Measurements from ENCODE around the gene WBP1L. TPM values are rescaled to one million over a fixed set of nuclear protein-coding genes. Genes with fewer than 3 reads are reported as not detected.
"Not testable (repeated sequence)": the region's sequence is repeated elsewhere in the genome, so short reads cannot be mapped to it uniquely, and the experiment has no call there.

The WBP1L gene
- total RNA-seq, 2 donors from 2014 or later = 123 to 268 TPM

- Histone ChIP-seq H3K27me3 (replicated peaks; ENCODE audit: insufficient read depth) (no peaks in the 10 kb centered on the region), H3K36me3 (no peaks in the 10 kb centered on the region), H3K27ac (no peak overlapping the region), H3K4me3 (no peak overlapping the region), H3K9me3 (peaks cover 4% of the 10 kb centered on the region), H3K4me1 (ENCODE audit: control insufficient read depth in 1 of 2, low read depth in 2 of 2) (peaks cover 0 to 11% of the 10 kb centered on the region in 2 donors)
- ATAC-seq (ENCODE audit: insufficient number of reproducible peaks, low FRiP score, low read depth) = no peak
- DNase-seq (ENCODE audit: low spot score) = no peak
- no peak for TF ChIP-seq CTCF (IDR thresholded peaks at IDR 0.05)
These were observed 98.1 kb downstream of the WBP1L start for GRCh38 chr10:102841827-102842345.

GRCh38 chr10:102843139-102843538, 99.4 kb downstream of the WBP1L start:
- not testable (repeated sequence) for H3K4me1 ChIP-seq (ENCODE audit: control insufficient read depth in 1 of 2, low read depth in 2 of 2); H3K36me3 ChIP-seq; H3K9me3 ChIP-seq; H3K27me3 ChIP-seq (replicated peaks; ENCODE audit: insufficient read depth); ATAC-seq (ENCODE audit: insufficient number of reproducible peaks, low FRiP score, low read depth); H3K27ac ChIP-seq; H3K4me3 ChIP-seq; DNase-seq (ENCODE audit: low spot score)

DNA sequence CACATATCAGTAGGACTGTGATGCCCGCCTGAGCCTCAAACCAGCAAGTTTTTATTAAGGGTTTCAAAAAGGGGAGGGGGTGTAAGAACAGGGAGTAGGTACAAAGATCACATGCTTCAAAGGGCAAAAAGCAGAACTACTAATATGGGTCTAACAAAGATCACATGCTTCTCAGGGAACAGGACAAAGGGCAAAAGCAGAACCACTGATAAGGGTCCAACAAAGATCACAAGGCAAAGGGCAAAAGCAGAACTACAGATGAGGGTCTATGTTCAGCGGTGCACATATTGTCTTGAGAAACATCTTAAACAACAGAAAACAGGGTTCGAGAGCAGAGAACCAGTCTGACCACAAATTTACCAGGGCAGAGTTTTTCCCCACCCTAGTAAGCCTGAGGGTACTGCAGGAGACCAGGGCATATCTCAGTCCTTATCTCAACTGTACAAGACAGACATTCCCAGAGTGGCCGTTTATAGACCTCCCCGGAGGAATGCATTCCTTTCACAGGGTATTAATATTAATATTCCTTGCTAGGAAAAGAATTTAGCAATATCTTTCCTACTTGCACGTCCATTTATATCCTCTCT, 100.5 kb downstream of the WBP1L start:
- not testable (repeated sequence) for H3K36me3 ChIP-seq

DNA sequence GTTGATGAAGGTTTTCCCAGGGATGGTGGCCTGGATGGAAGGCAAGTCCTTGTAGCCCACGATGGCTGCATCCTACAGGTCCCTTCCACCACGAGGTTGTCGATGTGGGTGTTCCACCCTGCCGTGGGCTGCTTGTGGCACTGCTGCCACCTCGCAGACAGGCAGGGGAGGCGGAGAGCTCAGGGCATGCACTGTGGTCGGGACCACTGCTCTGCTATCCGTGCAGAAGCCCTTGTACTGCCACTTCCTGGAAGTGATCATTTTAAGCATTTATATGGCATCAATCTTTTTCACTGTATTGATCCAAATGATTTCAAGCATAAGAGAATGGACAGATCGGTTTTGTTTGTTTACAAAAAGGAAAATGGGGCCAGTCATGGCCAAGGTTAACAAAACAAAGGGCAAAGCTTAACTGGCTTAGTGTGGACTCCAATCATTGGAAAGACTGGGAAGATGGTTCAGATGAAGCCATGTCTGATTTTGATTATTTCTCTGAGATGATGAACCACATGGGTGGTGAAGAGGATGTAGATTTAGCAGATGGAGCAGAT, 101.7 kb downstream of the WBP1L start:
- Histone ChIP-seq H3K36me3 (no peaks in the 10 kb centered on the region), H3K27ac (no peak overlapping the region), H3K4me1 (ENCODE audit: control insufficient read depth in 1 of 2, low read depth in 2 of 2) (no peaks in the 10 kb centered on the region), H3K4me3 (no peak overlapping the region), H3K27me3 (replicated peaks; ENCODE audit: insufficient read depth) (no peaks in the 10 kb centered on the region), H3K9me3 (no peaks in the 10 kb centered on the region)
- TF ChIP-seq CTCF (IDR thresholded peaks at IDR 0.05) = no peak
- ATAC-seq (ENCODE audit: insufficient number of reproducible peaks, low FRiP score, low read depth) (no peak), DNase-seq (ENCODE audit: low spot score) (no peak)

More for the DNA sequence above, 100.5 kb downstream of the WBP1L start:
- DNase-seq (ENCODE audit: low spot score); H3K4me3 ChIP-seq; H3K9me3 ChIP-seq; ATAC-seq (ENCODE audit: insufficient number of reproducible peaks, low FRiP score, low read depth); H3K27me3 ChIP-seq (replicated peaks; ENCODE audit: insufficient read depth); H3K27ac ChIP-seq; H3K4me1 ChIP-seq (ENCODE audit: control insufficient read depth in 1 of 2, low read depth in 2 of 2): not testable (repeated sequence)

GRCh38 chr10:102850025-102850518, 106.3 kb downstream of the WBP1L start:
- peaks cover 0 to 2% of the 10 kb centered on the region in 2 donors for H3K4me1 ChIP-seq (ENCODE audit: control insufficient read depth in 1 of 2, low read depth in 2 of 2)
- no peak overlapping the region for H3K27ac ChIP-seq
- ATAC-seq (ENCODE audit: insufficient number of reproducible peaks, low FRiP score, low read depth) (no peak), DNase-seq (ENCODE audit: low spot score) (no peak)
- H3K4me3 ChIP-seq = no peak overlapping the region
- H3K27me3 ChIP-seq (replicated peaks; ENCODE audit: insufficient read depth) = no peaks in the 10 kb centered on the region
- no peak for TF ChIP-seq CTCF (IDR thresholded peaks at IDR 0.05)
- no peaks in the 10 kb centered on the region for H3K36me3 ChIP-seq
- H3K9me3 ChIP-seq = no peaks in the 10 kb centered on the region

DNA sequence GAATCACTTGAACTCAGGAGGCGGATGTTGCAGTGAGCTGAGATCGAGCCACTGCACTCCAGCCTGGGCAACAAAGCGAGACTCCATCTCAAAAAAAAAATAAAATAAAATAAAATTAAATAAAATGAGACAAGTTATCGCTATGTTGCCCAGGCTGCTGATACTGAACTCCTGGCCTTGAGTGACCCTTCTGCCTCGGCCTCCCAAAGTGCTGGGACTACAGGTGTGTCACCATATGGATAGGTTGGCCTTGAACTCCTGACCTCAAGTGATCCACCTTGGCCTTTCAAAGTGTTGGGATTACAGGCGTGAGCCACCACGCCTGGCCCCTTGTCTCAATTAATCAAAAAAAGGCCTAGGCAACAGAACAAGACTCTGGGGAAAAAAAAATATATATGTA, 109.5 kb downstream of the WBP1L start:
- not testable (repeated sequence) for H3K36me3 ChIP-seq; H3K27ac ChIP-seq; H3K4me3 ChIP-seq; ATAC-seq (ENCODE audit: insufficient number of reproducible peaks, low FRiP score, low read depth); H3K27me3 ChIP-seq (replicated peaks; ENCODE audit: insufficient read depth); DNase-seq (ENCODE audit: low spot score); H3K9me3 ChIP-seq
- H3K4me1 ChIP-seq (ENCODE audit: control insufficient read depth in 1 of 2, low read depth in 2 of 2) = peaks cover 4 to 15% of the 10 kb centered on the region in 2 donors

GRCh38 chr10:102855731-102856436, 112.1 kb downstream of the WBP1L start:
- ATAC-seq (ENCODE audit: insufficient number of reproducible peaks, low FRiP score, low read depth); DNase-seq (ENCODE audit: low spot score); H3K27me3 ChIP-seq (replicated peaks; ENCODE audit: insufficient read depth); H3K4me3 ChIP-seq; H3K9me3 ChIP-seq; H3K36me3 ChIP-seq; H3K27ac ChIP-seq: not testable (repeated sequence)
- peaks cover 4 to 15% of the 10 kb centered on the region in 2 donors for H3K4me1 ChIP-seq (ENCODE audit: control insufficient read depth in 1 of 2, low read depth in 2 of 2)

All from thoracic aorta (tissue), 2 donors.